Spleen (tissue), 7 donors: Measurements from ENCODE around the gene IFT52.
"Not testable (repeated sequence)": the region's sequence is repeated elsewhere in the genome, so short reads cannot be mapped to it uniquely, and the experiment has no call there.

Source experiments
- POLR2A ChIP-seq, 3 donors: fragments of 450-650 bp; IDR thresholded peaks; one replicate each; pipeline ENCODE4 v1.5.1; 2017; ENCODE audit warnings: antibody characterized with exemption in 3 of 3, mild to moderate bottlenecking in 1 of 3
- POLR2AphosphoS5 ChIP-seq, 3 donors: sonication (generic); formaldehyde crosslinking; IDR thresholded peaks; one replicate each; pipeline ENCODE4 v1.5.1; 2017; ENCODE audit warnings: antibody characterized with exemption in 3 of 3
- TF ChIP-seq, protein P1 (sequence below), 11 experiments: fragments of 200-600 bp in 7 of 11; fragments of 450-650 bp in 4 of 11; sonication (generic) in 4 of 11; IDR thresholded peaks in 8 of 11; conservative IDR thresholded peaks in 3 of 11; 1 replicate in 7 of 11; 2 replicates in 4 of 11; pipeline versions ENCODE4 v1.4.0 to v1.8.0; 2016 to 2021; ENCODE audit warnings: antibody characterized with exemption in 11 of 11, inconsistent platforms in 4 of 11, mild to moderate bottlenecking in 1 of 11
- donor health status: DM: no; HTN: no; CAD: no; lungs with moderate emphysema.
- donor health status: DM: no; HTN: no; CAD: no.
- donor health status: DM: no; HTN: no; CAD: no.

DNA sequence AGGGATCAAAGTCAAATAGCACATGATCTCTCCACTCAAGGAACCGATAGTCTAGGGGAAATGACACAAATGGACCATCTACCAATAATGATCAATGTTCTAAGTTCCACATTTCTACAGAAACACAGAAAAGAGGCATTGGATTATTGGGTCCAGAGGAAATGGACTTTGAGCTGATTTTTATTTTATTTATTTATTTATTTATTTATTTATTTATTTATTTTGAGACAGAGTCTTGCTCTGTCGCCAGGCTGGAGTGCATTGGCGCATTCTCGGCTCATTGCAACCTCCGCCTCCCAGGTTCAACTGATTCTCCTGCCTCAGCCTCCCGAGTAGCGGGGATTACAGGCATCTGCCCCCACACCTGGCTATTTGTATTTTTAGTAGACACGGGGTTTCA is 11.2 kb downstream of the IFT52 start:
- TF ChIP-seq, protein P1, sequence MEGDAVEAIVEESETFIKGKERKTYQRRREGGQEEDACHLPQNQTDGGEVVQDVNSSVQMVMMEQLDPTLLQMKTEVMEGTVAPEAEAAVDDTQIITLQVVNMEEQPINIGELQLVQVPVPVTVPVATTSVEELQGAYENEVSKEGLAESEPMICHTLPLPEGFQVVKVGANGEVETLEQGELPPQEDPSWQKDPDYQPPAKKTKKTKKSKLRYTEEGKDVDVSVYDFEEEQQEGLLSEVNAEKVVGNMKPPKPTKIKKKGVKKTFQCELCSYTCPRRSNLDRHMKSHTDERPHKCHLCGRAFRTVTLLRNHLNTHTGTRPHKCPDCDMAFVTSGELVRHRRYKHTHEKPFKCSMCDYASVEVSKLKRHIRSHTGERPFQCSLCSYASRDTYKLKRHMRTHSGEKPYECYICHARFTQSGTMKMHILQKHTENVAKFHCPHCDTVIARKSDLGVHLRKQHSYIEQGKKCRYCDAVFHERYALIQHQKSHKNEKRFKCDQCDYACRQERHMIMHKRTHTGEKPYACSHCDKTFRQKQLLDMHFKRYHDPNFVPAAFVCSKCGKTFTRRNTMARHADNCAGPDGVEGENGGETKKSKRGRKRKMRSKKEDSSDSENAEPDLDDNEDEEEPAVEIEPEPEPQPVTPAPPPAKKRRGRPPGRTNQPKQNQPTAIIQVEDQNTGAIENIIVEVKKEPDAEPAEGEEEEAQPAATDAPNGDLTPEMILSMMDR (IDR thresholded peaks at IDR 0.05 in 8 of 11, conservative IDR thresholded peaks at IDR 0.05 in 3 of 11) = not testable (repeated sequence)
- not testable (repeated sequence) for TF ChIP-seq POLR2A, POLR2AphosphoS5 (IDR thresholded peaks at IDR 0.05)
